Lower leg skin (tissue), 4 donors: Measurements from ENCODE around the gene PIKFYVE. TPM values are rescaled to one million over a fixed set of nuclear protein-coding genes. Genes with fewer than 3 reads are reported as not detected.

Experiments used
- DNase-seq, 2 donors: peaks; one replicate each; pipeline ENCODE4 v3.0.0-alpha.2; 2019; ENCODE audit warnings: low spot score in 2 of 2
- H3K4me3 ChIP-seq: fragments of 200-600 bp; sonication (generic); 2 replicates; pipeline ENCODE4 v1.5.1; 2017; ENCODE audit warnings: mild to moderate bottlenecking, low read depth; ENCODE audit not compliant: poor library complexity, severe bottlenecking
- CTCF ChIP-seq, 3 donors: fragments of 450-650 bp; IDR thresholded peaks; one replicate each; pipeline ENCODE4 v1.5.1; 2016; ENCODE audit warnings: antibody characterized with exemption in 3 of 3, mild to moderate bottlenecking in 3 of 3, moderate library complexity in 2 of 3
- POLR2A ChIP-seq, 2 donors: fragments of 450-650 bp; IDR thresholded peaks; one replicate each; pipeline ENCODE4 v1.6.1; 2016 to 2017; ENCODE audit warnings: antibody characterized with exemption in 2 of 2, mild to moderate bottlenecking in 1 of 2, moderate library complexity in 1 of 2
- WGBS, 2 donors: methylation state at CpG; one replicate each; pipeline ENCODE4 v1.1.5; 2018; 5-methylcytosine and 5-hydroxymethylcytosine counted together
- intact Hi-C: fragments of 100-400 bp; cut with DNase I; formaldehyde crosslinking; loops from one replicate; pipeline ENCODE4 v1.15.0; 2023; ENCODE audit warnings: low total_unique reads
- total RNA-seq, 4 donors: library from RNA; depleted of rRNA; stranded (reverse); fragments of >200 nt; gene quantifications; one replicate each; pipeline ENCODE4 v1.1.0, GENCODE V29; 2016

Gene PIKFYVE
- total RNA-seq, 4 donors from 2014 or later = 17.3 to 27.8 (median 18.5) TPM

DNA sequence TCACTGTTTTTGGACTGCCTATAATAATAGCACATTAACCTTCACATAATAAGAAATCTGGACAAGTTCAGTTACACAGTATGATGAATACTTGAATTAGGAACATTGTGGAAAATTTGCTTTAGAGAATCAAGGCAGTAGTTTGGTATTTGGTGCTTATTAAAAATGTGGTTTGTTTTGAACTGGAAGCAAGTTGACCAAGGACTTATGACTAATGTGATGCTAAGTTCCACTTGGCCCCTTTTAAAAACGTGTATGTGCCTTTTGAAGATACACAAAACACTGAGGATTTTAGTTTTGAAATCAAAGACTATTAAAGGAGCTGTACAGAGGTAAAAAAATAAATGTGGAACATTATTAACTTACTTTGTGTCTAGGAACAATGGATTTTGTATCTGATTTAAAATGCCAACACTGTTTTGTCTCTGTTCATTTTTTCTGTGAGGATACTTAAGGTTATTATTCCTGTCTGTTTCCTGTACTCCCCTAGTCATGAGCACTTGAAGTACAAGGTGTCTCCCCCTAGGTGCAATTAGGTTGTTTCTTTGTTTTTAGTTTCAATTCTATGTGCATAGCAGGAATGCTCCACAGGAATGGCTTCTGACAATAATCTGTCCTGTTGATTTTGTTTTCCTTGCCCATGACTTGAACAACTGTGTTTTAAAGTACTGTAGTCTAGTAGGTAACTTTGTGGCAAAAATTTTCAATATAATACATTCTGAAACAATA lies 91.0 kb downstream of the PIKFYVE start:
- intact Hi-C loops = no loop called here
- 15 to 24% methylated on average over 1 of the region's 1 CpG for WGBS, 2 donors

GRCh38 chr2:208358758-208359631 lies 92.9 kb downstream of the PIKFYVE start:
- WGBS, 2 donors = 77 to 84% methylated on average over 10 of the region's 10 CpGs
- no peak for DNase-seq
- intact Hi-C loops = no loop called here
- H3K4me3 ChIP-seq = no peak overlapping the region
- TF ChIP-seq CTCF (IDR thresholded peaks at IDR 0.05) (no peak), POLR2A (IDR thresholded peaks at IDR 0.05) (no peak)

More for the DNA sequence above, 91.0 kb downstream of the PIKFYVE start:
- no peak overlapping the region for H3K4me3 ChIP-seq
- DNase-seq = no peak
- TF ChIP-seq POLR2A (IDR thresholded peaks at IDR 0.05) = no peak
- no peak for TF ChIP-seq CTCF (IDR thresholded peaks at IDR 0.05)

DNA sequence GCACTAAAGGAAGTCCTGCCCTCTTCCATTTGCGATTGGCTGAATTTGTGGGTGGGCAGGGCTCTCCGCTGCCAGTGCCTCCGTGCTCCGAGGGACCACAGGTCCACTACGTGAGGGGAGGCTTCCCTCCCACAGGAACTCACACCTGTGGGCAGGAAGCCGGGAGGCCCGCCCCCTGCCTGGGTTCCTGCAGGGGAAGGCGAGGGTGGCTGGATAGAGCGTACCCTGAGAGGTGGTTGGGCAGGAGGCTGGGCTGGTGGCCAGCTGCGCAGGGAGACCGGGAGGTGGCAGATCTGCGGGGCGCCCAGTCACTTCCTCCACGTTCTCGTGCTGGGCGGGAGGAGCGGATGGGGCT lies 93.6 kb downstream of the PIKFYVE start:
- no peak for TF ChIP-seq CTCF (IDR thresholded peaks at IDR 0.05)
- TF ChIP-seq POLR2A (IDR thresholded peaks at IDR 0.05) = no peak
- WGBS, 2 donors = 84 to 96% methylated on average over 17 of the region's 17 CpGs
- no peak overlapping the region for H3K4me3 ChIP-seq
- no peak for DNase-seq
- intact Hi-C loops = no loop called here

DNA sequence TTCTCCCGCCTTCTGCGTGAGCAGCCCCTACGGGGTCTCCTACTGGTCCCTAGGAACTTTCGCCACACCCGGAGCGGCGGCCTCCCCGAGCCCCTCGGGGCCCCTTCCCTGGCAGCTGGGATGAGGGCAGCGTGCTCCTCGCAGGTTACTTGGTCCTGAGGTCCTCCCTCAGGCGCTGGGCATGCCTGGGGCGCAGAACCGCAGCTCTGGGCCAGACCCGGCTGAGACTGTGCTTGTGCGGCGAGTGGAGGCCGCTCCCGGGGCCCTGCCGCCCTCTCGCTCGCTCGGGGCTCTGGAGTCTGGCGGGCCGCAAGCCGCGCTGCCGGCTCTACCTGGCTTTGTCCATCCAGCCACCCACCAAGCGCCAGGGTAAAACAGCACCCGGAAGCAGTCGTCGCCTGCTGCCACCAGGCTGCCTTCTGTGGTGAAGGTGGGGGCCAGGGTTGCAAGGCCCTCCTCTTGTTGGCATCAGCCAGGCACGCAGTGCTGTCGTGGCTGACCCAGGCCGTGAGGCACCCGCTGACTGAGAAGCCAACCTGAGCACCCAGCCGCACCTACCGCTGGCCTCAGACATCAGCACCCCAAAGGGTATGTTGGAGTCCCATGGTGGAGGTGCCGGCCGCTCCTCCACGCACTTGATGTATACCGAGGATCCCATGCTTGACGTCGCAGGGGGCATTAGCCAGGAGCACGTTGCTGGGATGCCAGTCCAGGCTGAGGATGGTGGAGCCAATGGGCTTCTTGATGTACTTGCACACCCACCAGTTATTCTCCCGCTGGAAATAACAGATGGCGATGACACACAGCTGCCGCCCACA lies 94.4 kb downstream of the PIKFYVE start:
- DNase-seq = no peak
- intact Hi-C loops = no loop called here
- 93 to 97% methylated on average over 22 to 38 of the region's 48 CpGs for WGBS, 2 donors
- H3K4me3 ChIP-seq = no peak overlapping the region
- TF ChIP-seq CTCF (IDR thresholded peaks at IDR 0.05) (no peak), POLR2A (IDR thresholded peaks at IDR 0.05) (no peak)

- WGBS, 2 donors = 91 to 96% methylated on average over 6 to 9 of the region's 9 CpGs
- intact Hi-C loops = no loop called here
- DNase-seq = no peak
- no peak overlapping the region for H3K4me3 ChIP-seq
- TF ChIP-seq CTCF (IDR thresholded peaks at IDR 0.05) (no peak), POLR2A (IDR thresholded peaks at IDR 0.05) (no peak)
These were observed 95.0 kb downstream of the PIKFYVE start for GRCh38 chr2:208361077-208361441.
